IMR-90 (cell line): Measurements from ENCODE around the gene DRAP1. TPM values are rescaled to one million over a fixed set of nuclear protein-coding genes. Genes with fewer than 3 reads are reported as not detected.

Source experiments
- ATAC-seq: fragments of 200-7000 bp; cut with Tn5 transposase; 2 replicates; pipeline ENCODE4 v1.9.1; 2020; ENCODE audit warnings: low read depth, mild to moderate bottlenecking, moderate library complexity
- BruUV-seq: library from RNA; stranded (reverse); fragments of 400-500 nt; replicated peaks from 2 replicates; lab custom pipeline; 2021; lab: Mats Ljungman, UMichigan
- CTCF ChIA-PET: fragments of 300-600 bp; formaldehyde crosslinking; extraction: SDS; loops from one replicate; lab custom pipeline; 2021; ENCODE audit warnings: antibody characterized with exemption; lab: Yijun Ruan, JAX
- POLR2A ChIA-PET: fragments of 300-600 bp; sonication (Branson Sonifier 250); formaldehyde crosslinking; loops from one replicate; lab custom pipeline; 2022; ENCODE audit warnings: antibody characterized with exemption; ENCODE audit not compliant: unreplicated experiment; lab: Charles Lee
- DNase-seq: peaks from one replicate; pipeline ENCODE4 v3.0.0; 2013
- H2AFZ ChIP-seq: replicated peaks from 2 replicates; pipeline ENCODE3; 2013; ENCODE audit warnings: low read length, mild to moderate bottlenecking; ENCODE audit not compliant: poor library complexity
- H2AK5ac ChIP-seq: 2 replicates; pipeline ENCODE4 v1.6.1; 2013; ENCODE audit warnings: low read depth, low read length, inconsistent platforms
- H2AK9ac ChIP-seq: replicated peaks from 2 replicates; pipeline ENCODE3; 2013; ENCODE audit warnings: mild to moderate bottlenecking, low read depth, low read length, moderate library complexity; ENCODE audit not compliant: poor library complexity
- H2BK120ac ChIP-seq: 2 replicates; pipeline ENCODE4 v1.6.1; 2013; ENCODE audit warnings: low read depth, low read length, inconsistent platforms
- H2BK15ac ChIP-seq: 3 replicates; pipeline ENCODE4 v1.6.1; 2013; ENCODE audit warnings: low read depth, low read length, inconsistent platforms
- H2BK20ac ChIP-seq: 2 replicates; pipeline ENCODE4 v1.6.1; 2013; ENCODE audit warnings: low read depth, mild to moderate bottlenecking, inconsistent platforms, low read length, moderate library complexity
- H2BK5ac ChIP-seq: 2 replicates; pipeline ENCODE4 v1.6.1; 2013; ENCODE audit warnings: mild to moderate bottlenecking, low read depth, low read length, inconsistent platforms; ENCODE audit not compliant: poor library complexity, severe bottlenecking
- H3K14ac ChIP-seq: replicated peaks from 2 replicates; pipeline ENCODE4 v1.6.1; 2013; ENCODE audit warnings: low read depth, low read length, inconsistent platforms
- H3K18ac ChIP-seq: 2 replicates; pipeline ENCODE4 v1.6.1; 2013; ENCODE audit warnings: low read depth, low read length, control low read depth
- H3K23ac ChIP-seq: 2 replicates; pipeline ENCODE4 v1.6.1; 2013; ENCODE audit warnings: low read depth, low read length, inconsistent platforms
- H3K27ac ChIP-seq: 2 replicates; pipeline ENCODE4 v1.5.1; 2013; ENCODE audit warnings: mild to moderate bottlenecking, control low read depth, low read length; ENCODE audit not compliant: insufficient read depth
- H3K27me3 ChIP-seq: 2 replicates; pipeline ENCODE4 v1.6.1; 2013; ENCODE audit warnings: low read length; ENCODE audit not compliant: control insufficient read depth, insufficient read depth
- H3K36me3 ChIP-seq: 2 replicates; pipeline ENCODE4 v1.6.1; 2013; ENCODE audit warnings: low read length, mixed read lengths; ENCODE audit not compliant: control insufficient read depth, insufficient read depth
- H3K4ac ChIP-seq: 2 replicates; pipeline ENCODE4 v1.6.1; 2013; ENCODE audit warnings: low read depth, low read length, inconsistent platforms
- H3K4me1 ChIP-seq: 2 replicates; pipeline ENCODE4 v1.6.1; 2013; ENCODE audit warnings: low read length, mixed read lengths; ENCODE audit not compliant: control insufficient read depth, insufficient read depth
- H3K4me2 ChIP-seq: 2 replicates; pipeline ENCODE4 v1.6.1; 2013; ENCODE audit warnings: low read depth, mild to moderate bottlenecking, control low read depth, low read length, moderate library complexity
- H3K4me3 ChIP-seq: 2 replicates; pipeline ENCODE4 v1.5.1; 2013; ENCODE audit warnings: low read depth, mild to moderate bottlenecking, control low read depth, low read length, moderate library complexity; ENCODE audit not compliant: insufficient read depth
- H3K56ac ChIP-seq: 2 replicates; pipeline ENCODE4 v1.6.1; 2013; ENCODE audit warnings: low read length, inconsistent platforms; ENCODE audit not compliant: insufficient read depth; ENCODE audit errors: extremely low read depth
- H3K79me1 ChIP-seq, 2 experiments: 2 replicates each; pipeline ENCODE4 v1.6.1; 2013; ENCODE audit warnings: low read length in 2 of 2, inconsistent platforms in 1 of 2, low read depth in 1 of 2
- H3K9ac ChIP-seq: 2 replicates; pipeline ENCODE4 v1.6.1; 2013; ENCODE audit warnings: low read depth, low read length, control low read depth
- H3K9me1 ChIP-seq: 2 replicates; pipeline ENCODE4 v1.6.1; 2013; ENCODE audit warnings: low read length, inconsistent platforms; ENCODE audit not compliant: insufficient read depth
- H3K9me3 ChIP-seq: 2 replicates; pipeline ENCODE4 v1.6.1; 2013; ENCODE audit warnings: low read length; ENCODE audit not compliant: control insufficient read depth, insufficient read depth
- H4K20me1 ChIP-seq: 2 replicates; pipeline ENCODE4 v1.6.1; 2013; ENCODE audit warnings: low read length, inconsistent platforms; ENCODE audit not compliant: insufficient read depth
- H4K5ac ChIP-seq: 2 replicates; pipeline ENCODE4 v1.6.1; 2013; ENCODE audit warnings: mild to moderate bottlenecking, low read depth, low read length, control low read depth
- H4K8ac ChIP-seq, 2 experiments: 2 replicates each; pipeline ENCODE4 v1.6.1; 2013; ENCODE audit warnings: low read depth in 2 of 2, low read length in 2 of 2, control low read depth in 1 of 2, inconsistent platforms in 1 of 2
- H4K91ac ChIP-seq: 2 replicates; pipeline ENCODE4 v1.6.1; 2013; ENCODE audit warnings: low read depth, low read length, inconsistent platforms; ENCODE audit not compliant: insufficient read depth
- CHD1 ChIP-seq: IDR thresholded peaks from 2 replicates; pipeline ENCODE4 v1.6.1; 2012; ENCODE audit warnings: low read depth, low read length, improper control_type of control experiment
- RCOR1 ChIP-seq: IDR thresholded peaks from 2 replicates; pipeline ENCODE4 v1.6.1; 2012; ENCODE audit warnings: mild to moderate bottlenecking, low read length, improper control_type of control experiment; ENCODE audit not compliant: insufficient replicate concordance
- WGBS, 2 experiments: methylation state at CpG; one replicate each; pipeline versions ENCODE4 v1.1.5 to v1.1.7; 2013; ENCODE audit warnings: missing lambda C conversion rate in 2 of 2; ENCODE audit not compliant: insufficient read length in 1 of 2; ENCODE audit errors: extremely low coverage in 2 of 2; 5-methylcytosine and 5-hydroxymethylcytosine counted together
- dilution Hi-C: fragments of 300-500 bp; cut with HindIII; formaldehyde crosslinking; loops from one replicate; pipeline ENCODE4 v1.14.3; 2018; ENCODE audit warnings: low sequenced_read_pairs; ENCODE audit not compliant: unreplicated experiment
- in situ Hi-C: fragments of 300-500 bp; cut with MboI; formaldehyde crosslinking; loops from 3 replicates; pipeline ENCODE4 v1.14.3; 2019; ENCODE audit warnings: low sequenced_read_pairs, inconsistent platforms, mixed read lengths
- intact Hi-C: fragments of 100-400 bp; cut with micrococcal nuclease; formaldehyde crosslinking; loops from 2 replicates; pipeline ENCODE4 v1.10.0; 2022
- polyA plus RNA-seq, 3 experiments: library from polyadenylated mRNA; depleted of rRNA; stranded (reverse); fragments of >200 nt; gene quantifications; 2 replicates each; pipeline ENCODE4 v1.2.3, GENCODE V29; 2012; ENCODE audit warnings: low replicate concordance in 1 of 3
- total RNA-seq: library from RNA; depleted of rRNA; stranded (reverse); fragments of >200 nt; gene quantifications from 2 replicates; pipeline ENCODE4 v1.2.3, GENCODE V29; 2012

DRAP1 gene
- total and polyA plus RNA-seq, 2 of the 4 experiments (the other 2 are of a cell fraction) = 237 to 344 TPM

DNA sequence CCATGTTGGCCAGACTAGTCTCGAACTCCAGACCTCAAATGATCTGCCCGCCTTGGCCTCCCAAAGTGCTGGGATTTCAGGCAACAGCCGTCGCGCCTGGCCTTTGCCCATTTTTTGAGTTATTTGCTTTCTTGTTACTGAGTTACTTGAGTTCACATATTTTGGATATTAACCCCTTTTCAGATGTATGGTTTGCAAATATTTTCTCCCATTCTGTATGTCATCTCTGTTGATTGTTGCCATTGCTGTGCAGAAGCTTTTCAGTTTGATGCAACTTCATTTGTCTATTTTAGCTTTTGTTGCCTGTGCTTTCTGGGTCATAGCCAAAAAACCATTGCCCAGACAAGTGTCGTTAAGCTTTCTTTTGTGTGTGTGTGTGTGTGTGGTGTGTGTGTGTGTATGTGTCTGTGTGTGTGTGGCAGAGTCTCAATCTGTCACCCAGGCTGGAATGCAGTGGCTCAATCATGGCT is 32.9 kb downstream of the DRAP1 start:
- Histone ChIP-seq H3K9ac (no peak overlapping the region), H2BK120ac (no peak overlapping the region), H4K91ac (no peak overlapping the region), H4K8ac (no peak overlapping the region), H3K79me1 (no peaks in the 10 kb centered on the region), H3K9me3 (no peaks in the 10 kb centered on the region), H3K18ac (no peak overlapping the region), H3K4me1 (no peaks in the 10 kb centered on the region), H3K4ac (no peak overlapping the region), H2BK15ac (no peak overlapping the region), H3K27ac (no peak overlapping the region), H4K5ac (no peak overlapping the region), H3K23ac (no peak overlapping the region), H2AFZ (no peak overlapping the region), H4K20me1 (no peaks in the 10 kb centered on the region), H3K27me3 (peaks cover 3% of the 10 kb centered on the region; the same call in 1 of the 2 replicates), H2BK20ac (no peak overlapping the region), H3K56ac (no peak overlapping the region), H3K4me3 (no peak overlapping the region), H2AK9ac (no peak overlapping the region), H3K36me3 (no peaks in the 10 kb centered on the region), H2AK5ac (no peak overlapping the region), H2BK5ac (no peak overlapping the region), H3K9me1 (no peaks in the 10 kb centered on the region; the same call in 1 of the 2 replicates), H3K4me2 (no peak overlapping the region), H3K14ac (no peak overlapping the region)
- in situ Hi-C loops = no loop called here
- DNase-seq (no peak), ATAC-seq (no peak)
- intact Hi-C loops = no loop called here
- CTCF ChIA-PET = no interaction called here
- POLR2A ChIA-PET = no interaction called here
- BruUV-seq = no TSS peak
- dilution Hi-C loops = no loop called here
- TF ChIP-seq CHD1 (no peak), RCOR1 (no peak)
- WGBS, 2 experiments = no CpG with 5 or more reads among the region's 6 CpGs
